T-helper 2 cell treated with Interferon-gamma antibody and Interleukin-4, amounts not matched to agents 100 ng/mL and 5 ng/mL, for 36 hours (primary cell): ENCODE measurements around the gene BRSK2. TPM values are rescaled to one million over a fixed set of nuclear protein-coding genes. Genes with fewer than 3 reads are reported as not detected.
"Not testable (repeated sequence)": the region's sequence is repeated elsewhere in the genome, so short reads cannot be mapped to it uniquely, and the experiment has no call there.

Experiments used
- intact Hi-C: fragments of 100-400 bp; cut with micrococcal nuclease; formaldehyde crosslinking; loops from one replicate; pipeline ENCODE4 v1.15.1; 2023
- total RNA-seq: library from RNA; stranded (reverse); gene quantifications from 2 replicates; pipeline ENCODE4 v1.2.3, GENCODE V29; 2022

BRSK2 gene
- total RNA-seq: 0.09 TPM in 1 of 2 replicates, not detected in the other

DNA sequence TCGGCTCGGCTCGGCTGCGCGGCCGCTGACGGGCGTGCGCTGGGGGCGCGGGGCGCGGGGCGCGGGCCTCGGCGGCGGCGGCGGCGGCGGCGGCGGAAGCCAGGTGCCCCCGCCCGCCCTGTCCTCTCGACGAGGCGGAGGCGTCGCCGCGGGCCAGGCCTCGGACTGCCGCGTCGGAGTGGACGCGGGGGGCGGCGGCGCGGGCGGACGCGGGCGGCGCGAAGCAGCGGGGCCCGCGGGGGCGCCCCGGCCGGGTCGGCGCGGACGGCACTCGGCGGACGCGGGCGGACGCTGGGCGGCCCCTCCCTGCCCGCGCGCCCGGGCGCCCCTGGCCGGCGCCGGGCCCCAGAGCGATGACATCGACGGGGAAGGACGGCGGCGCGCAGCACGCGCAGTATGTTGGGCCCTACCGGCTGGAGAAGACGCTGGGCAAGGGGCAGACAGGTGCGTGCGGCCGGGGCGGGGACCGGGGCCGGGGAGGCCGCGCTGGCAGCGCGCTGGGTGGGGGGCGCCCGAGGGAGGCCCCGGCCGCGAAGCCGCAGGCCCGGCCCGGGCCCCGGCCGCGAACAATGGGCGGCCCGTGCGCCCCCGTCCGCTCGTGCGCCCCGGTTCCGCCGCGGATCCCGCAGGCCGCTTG is at the start of gene BRSK2:
TSS of gene BRSK2 (plus strand) at position 3 of the 637 bp plus-strand sequence. CDS start at position 354, 351 bp downstream.
- intact Hi-C loops: no loop called here

DNA sequence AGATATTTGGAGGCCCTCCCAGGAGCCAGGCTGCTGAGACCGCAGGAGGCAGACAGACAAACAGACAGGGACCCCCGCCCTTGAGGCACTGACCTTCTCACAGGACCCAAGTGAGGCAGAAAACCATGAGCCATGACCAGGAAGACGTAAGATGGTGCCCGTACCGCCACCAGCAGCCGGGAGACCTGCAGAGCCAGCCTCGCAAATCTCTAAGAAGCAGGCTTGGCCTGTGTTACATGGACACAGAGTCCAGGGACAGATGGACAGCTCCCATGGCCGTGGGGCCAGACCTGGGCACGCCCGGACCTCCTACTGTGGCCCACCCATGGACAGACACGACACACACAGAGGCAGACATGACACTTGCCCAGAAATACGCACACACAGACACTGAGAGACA is 49.6 kb upstream of the BRSK2 start:
- intact Hi-C loops: no loop called here

DNA sequence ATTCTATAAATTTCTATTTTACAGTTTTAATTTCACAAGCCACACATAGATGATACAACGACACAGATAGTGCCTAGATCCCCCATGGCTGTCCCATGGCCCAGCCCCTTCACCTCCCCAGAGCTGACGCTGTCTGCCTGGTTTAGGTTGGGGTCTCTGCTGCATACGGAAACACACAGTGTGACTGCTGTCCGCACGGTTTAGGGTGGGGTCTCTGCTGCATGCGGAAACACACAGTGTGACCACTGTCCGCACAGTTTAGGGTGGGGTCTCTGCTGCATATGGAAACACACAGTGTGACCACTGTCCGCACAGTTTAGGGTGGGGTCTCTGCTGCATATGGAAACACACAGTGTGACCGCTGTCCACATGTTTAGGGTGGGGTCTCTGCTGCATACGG is 48.5 kb upstream of the BRSK2 start:
- intact Hi-C loops: not testable (repeated sequence)

DNA sequence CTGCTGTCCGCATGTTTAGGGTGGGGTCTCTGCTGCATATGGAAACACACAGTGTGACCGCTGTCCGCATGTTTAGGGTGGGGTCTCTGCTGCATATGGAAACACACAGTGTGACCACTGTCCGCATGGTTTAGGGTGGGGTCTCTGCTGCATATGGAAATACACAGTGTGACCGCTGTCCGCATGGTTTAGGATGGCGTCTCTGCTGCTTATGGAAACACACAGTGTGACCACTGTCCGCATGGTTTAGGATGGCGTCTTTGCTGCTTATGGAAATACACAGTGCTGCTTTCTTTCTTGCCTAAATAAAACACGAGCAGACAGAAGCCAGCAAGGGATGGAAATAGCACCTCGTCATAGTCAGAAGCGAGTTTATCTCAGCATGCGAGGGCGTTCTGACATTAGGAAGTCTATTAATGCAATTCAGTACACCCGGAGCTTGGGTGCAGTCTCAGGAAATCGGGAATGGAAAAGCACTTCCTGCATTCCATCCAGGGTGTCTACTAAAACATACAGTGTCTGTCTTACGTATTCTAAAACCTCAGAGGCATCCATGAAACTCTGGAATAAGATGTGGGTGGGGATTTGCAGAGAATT is 47.7 kb upstream of the BRSK2 start:
- intact Hi-C loops: no loop called here

DNA sequence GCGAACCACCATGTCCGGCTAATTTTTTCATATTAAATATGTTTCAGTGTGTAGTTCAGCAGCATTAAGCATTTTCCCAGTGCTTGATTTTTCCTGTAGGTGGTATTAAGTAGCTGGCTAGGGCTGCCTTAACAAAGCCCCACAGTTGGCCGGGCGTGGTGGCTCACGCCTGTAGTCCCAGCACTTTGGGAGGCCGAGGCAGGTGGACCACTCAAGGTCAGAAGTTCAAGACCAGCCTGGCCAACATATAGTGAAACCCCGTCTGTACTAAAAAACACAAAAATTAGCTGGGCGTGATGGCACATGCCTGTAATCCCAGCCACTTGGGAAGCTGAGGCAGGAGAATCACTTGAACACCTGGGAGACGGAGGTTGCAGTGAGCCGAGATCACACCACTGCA is 46.8 kb upstream of the BRSK2 start:
- intact Hi-C loops: no loop called here

DNA sequence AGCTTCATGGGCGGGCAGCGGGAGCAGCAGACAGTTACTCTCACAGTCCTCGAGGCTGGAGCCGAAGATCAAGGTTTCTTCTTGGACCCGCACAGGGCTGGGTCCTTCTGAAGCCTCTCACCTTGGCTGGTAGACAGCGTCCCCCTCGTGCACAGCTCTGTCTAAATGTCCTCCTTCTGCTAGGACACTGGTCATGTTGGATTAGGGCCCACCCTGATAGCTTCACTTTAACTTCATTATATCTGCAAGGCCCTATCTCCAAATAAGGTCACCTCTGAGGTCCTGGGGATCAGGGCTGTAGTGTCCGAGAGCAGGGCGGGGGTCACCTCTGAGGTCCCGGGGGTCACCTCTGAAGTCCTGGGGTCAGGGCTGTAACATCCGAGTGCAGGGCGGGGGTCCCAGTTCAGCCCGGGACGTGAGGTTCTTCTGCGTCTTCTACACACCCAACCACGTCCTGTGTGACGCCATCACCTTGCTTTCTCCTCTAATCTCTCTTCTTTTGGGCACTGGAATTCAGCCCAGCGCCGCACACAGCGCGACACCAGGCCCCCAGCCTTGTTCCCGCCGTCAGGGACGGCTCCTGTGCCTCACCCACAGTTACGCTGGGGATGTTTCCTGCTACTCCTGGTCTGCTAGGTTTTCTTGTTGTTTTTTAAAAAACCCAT is 46.2 kb upstream of the BRSK2 start:
- intact Hi-C loops: no loop called here

DNA sequence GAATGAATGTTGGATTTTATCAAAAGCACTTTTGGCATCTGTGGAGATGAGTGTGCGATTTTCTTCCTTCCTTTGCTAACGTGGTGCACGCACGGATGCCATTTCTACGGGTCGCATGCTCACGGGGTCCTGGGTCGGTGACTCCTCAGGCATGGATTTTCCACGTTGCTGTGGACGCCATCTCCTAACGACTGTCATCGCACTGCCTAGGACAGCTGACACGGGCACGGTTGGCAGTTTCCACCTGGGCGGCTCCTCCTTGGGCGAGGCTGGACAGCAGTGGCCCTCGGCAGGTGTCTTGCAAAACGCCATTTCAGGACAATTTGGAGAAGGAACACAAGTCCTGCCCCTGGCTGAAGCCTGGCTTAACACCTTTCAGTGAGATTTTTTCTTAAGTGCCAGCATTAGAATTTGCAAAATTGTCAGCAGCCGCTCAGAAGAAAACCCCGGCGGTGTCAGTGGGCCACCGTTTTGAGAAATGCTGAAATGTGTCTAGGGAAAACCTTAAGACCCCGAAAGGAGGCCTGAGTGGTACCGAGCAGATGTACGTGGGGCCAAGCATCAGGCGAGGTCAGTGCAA is 45.6 kb upstream of the BRSK2 start:
- intact Hi-C loops: no loop called here

DNA sequence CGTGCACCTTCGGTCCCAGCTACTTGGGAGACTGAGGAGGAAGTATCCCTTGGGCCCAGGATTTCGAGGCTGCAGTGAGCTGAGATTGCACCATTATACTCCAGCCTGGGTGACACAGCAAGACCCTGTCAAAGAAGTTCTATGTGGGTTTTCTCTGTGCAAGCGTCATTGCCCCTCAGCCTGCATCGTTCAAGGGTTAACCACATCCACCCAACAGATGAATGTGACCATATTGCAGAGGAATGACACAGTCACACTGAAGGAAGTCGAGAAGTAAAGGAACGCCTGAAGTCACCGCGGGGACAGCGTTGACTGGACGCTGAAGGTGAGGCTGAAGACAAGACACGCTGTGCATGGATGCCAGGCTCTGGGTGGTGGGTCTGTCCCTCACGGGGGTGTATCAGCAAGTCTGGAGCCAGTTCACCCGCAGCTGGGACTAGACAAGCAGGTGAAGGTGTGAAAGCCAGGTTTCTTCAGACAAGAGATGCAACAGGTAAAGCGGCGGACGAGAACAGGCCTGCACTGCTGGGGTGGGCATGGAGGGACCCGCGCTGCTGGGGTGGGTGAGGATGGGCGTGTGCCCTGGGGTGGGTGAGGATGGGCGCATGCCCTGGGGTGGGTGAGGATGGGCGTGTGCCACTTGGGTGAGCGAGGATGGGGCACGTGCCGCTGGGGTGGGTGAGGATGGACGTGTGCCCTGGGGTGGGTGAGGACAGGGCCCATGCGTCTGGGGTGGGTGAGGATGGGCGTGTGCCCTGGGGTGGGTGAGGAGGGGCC is 43.8 kb upstream of the BRSK2 start:
- intact Hi-C loops: no loop called here

DNA sequence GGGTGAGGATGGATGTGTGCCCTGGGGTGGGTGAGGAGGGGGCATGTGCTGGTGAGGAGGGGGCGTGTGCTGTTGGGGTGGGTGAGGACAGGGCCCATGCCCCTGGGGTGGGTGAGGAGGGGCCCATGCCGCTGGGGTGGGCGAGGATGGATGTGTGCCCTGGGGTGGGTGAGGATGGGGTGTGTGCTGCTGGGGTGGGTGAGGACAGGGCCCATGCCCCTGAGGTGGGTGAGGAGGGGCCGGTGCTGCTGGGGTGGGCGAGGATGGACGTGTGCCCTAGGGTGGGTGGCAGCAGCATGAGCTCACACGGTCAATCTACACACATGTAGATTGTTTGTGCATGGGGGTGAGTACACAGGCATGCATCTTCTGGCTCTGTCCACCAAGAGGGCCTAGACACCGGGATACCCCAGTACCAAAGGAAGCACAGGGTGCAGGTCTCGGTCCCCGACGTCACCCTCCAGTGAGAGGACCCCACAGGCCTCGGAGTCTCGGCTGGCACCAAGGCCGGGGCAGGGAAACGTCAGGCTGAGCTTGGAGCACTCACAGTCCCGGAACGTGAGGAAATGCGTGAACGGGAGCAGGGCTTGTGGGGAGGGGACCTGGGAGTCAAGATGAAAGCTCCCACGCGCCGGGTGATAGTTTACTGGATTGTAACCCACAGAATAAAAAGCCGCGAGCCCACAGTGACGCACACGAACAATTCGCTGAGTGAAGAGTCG is 42.9 kb upstream of the BRSK2 start:
- intact Hi-C loops: no loop called here

DNA sequence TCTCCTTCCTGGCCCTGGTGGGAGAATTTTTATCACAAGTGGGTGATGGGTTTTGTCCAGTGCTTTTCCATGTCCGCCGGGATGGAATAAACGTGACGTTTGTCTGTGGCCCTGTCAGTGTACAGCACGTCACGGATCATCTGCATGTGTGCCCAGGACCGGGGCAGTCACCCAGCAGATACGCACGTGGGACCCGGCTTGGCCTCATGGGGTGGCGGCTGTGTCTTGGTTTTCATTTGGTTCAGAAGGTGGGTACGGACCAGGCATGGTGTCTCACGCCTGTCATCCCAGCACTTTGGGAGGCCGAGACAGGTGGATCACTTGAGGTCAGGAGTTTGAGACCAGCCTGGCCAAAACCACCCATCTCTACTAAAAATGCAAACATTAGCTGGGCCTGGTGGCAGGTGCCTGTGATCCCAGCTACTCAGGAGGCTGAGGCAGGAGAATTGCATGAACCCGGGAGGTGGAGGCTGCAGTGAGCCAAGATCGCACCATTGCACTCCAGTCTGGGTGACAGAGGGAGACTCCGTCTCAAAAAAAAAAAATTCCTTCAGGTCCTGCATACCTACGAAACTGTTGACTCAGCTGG is 42.2 kb upstream of the BRSK2 start:
- intact Hi-C loops: not testable (repeated sequence)

DNA sequence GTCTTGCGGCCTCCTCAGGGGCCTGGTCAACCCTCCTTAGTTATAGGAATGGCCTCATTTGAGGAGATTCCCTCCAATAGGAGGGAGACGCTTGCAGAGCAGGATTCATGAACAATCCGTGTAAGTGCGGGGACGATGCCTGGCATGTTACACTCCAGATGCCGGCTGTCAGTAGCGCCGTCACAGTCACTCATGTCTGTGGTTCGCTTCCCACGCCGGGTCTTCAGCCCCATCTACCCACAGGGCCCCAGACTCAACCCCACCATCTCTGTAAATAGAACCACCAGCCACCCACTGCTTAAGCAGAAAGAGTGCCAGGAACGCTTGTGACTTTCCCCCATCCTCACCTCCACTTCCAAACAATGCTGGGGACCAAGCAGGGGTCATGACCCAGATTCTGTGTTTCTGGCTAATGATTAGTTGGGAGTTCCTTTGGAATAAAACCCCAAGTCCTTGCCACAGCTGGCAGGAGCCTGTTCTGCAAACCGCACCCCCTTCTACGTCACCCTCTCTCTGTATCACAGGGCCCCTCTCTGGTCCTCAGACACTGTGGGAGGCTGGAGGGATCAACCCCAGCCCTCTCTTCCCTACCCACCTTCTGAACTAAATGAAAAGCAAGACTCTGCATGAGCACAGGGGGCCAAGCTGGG is 41.5 kb upstream of the BRSK2 start:
- intact Hi-C loops: no loop called here

DNA sequence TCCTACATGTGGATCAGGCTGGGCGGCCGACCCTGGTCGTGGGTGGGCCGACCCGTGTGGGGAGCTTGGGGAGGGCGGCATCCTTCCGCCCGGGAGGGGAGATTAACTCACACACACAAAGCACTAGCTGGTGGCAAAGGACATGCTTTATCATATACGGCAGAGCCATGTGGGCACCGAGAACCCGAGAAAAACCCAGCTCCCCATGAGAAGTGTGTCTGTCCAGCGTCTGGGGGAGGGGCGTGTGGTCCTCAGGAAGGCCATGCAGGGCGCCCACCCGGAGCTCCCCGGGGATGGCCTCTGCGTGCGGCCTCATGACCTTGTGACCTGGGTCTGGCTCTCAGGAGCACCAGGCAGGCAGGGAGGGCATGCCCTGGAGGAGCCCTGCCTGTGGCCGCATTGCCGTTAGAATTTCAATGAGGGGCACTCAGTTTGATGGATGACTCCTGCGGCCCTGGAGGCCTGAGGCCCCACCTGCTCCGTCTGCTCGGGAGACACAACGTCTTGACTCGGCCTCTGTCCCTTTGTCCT is 40.9 kb upstream of the BRSK2 start:
- intact Hi-C loops: no loop called here

DNA sequence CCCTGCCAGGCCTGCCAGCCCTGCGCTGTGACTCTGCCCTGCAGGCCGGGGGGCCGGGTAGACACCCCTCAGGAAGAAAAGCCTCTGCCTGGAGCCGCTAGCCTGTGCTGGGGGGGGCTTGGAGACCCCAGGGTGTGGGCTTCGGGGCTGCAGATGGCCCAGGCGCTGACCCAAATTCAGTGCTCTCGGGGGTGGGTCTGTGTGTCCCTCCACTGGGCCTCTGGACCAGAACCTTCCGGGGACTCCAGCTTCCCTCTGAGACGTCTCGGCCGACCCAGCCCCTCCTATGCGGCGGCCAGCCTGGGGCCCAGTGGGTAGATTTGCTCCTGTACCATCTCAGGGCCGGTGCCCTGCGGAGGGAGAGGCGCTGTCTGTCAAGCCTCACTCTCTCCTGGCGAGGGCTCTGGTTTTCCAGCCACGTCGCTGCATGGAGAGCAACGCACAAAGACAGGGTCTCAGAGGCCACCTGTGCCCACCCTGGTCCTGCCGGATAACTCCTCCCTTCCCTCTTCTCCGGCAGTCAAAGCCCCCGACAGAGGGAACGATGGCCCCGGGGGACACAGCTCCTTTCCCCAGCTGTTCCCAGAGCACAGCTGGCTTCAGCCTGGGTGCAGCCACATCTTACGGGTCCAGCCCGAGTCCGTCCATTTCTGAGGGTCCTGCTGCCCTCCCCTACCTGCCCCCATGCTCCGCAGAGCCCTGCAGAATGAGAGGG is 40.2 kb upstream of the BRSK2 start:
- intact Hi-C loops: no loop called here

DNA sequence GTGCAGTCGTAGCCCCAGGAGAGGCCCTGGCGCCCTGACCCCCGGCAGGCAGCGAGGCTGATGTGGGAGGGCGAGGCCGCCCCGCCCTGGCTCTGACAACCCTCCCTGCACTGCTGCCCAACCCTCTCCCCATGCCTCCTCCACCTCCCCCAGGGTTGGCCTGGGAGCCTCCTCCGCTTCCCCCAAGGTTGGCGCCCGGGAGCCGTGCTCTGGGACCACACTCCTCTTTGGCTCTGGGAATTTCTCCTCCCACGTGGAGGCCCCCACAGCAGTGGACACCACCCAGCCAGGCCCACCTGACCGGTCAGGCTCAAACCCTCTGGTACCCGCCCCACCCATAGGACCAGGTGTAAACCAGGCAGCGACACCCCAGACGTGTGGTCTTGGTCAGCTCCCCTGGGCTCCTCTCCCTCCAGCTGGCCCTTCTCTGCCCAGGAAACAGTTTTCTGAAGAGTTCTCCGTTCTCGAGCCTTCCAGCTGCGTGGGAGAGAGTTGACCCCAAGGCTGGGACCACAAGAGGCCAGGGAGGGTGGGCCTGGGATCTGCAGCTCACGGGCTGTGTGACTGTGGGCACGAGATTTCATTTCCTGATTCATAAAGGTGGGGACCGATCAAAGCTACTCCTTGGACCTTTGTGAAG is 39.5 kb upstream of the BRSK2 start:
- intact Hi-C loops: no loop called here

DNA sequence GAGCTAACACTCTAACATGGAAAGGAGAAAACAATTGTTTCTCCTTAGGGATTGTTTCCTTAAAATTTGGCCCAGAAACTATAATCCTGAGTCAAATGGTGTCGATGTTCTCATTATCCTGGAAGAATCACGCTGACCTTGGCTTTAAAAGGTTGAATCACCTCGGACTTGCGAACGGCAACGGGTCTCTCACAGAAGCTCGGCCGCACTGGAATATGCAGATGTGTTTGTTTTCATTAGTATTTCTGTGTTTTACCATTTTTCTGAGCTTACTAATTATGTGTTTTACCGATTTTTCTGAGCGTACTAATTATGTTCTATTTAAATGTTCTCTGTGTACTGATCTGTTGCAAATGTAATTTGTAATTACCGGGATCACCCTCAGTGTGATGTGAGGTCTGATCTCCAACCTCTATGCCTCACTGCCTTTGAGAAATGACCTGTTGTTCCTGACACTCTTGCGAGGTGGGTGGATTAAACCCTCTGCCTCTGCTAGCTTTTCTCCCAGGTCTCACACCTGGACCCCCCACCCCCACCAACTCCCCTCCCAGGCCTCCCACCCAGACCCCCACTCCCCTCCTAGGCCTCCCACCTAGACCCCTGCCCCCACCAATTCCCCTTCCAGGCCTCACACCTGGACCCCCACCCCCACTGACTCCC is 38.3 kb upstream of the BRSK2 start:
- intact Hi-C loops: no loop called here

DNA sequence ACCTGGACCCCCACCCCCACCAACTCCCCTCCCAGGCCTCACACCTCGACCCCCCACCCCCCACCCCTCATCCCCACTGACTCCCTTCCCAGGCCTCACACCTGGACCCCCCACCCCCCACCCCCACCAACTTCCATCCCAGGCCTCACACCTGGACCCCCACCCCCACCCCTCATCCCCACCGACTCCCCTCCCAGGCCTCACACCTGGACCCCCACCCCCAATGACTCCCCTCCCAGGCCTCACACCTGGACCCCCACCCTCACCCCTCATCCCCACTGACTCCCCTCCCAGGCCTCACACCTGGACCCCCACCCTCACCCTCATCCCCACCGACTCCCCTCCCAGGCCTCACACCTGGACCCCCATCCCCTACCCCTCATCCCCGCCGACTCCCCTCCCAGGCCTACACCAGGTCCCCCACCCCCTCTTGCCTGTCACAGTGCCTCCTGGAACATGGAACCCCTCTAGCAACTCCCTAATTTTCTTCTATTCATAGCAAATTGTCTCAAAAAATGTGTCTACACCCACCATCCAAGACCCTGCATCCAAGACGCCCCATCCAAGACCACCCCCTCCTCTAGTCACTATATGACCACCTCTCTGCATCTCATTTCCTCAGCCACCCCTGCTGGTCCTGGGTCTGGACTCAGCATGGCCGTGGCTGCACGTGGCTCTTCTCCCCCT is 36.9 kb upstream of the BRSK2 start:
- intact Hi-C loops: no loop called here

DNA sequence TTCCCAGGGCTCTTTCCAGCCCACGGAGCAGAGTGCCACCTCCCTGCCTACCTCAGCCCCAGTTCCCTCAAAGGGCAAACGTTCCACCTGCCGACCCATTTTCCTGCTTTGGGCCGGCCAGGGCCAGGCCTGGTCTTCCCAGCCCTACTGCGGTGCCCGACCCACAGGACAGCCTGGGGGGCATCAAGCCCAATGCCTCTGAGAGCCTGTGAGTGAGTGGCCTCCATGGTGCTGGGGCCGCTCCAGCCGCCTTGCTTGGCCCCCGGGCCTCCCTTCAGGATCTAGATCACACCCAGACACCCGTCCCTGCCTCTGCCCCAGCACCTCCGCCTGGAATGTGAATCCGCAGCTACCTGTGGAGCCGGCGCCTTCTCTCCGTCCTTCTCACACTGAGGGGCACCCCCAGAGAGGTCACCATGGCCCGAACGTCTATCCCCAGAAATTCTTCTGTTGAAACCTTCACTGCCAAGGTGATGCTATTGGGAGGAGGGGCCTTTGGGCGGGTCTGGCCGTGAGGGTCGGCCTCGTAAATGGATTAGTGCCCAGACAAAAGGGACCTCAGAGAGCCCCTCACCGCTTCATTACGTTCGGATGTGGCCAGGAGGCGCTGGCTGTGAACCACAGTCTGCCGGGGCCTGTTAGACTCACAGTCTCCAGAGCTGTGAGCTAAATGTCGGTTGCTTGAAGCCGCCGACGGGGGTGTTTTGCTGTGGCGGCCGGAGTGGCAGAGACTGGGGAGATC is 36.2 kb upstream of the BRSK2 start:
- intact Hi-C loops: no loop called here
